Activated CD4-positive, alpha-beta T cell treated with anti-CD3 and anti-CD28 coated beads, Interleukin-2, amount 50 U/mL, for 48 hours (primary cell): ENCODE data around the gene ASAH2B.

ENCODE experiments used
- DNase-seq, 2 experiments: peaks; one replicate each; pipeline ENCODE4 v3.0.0-alpha.2; 2020

ASAH2B gene

DNA sequence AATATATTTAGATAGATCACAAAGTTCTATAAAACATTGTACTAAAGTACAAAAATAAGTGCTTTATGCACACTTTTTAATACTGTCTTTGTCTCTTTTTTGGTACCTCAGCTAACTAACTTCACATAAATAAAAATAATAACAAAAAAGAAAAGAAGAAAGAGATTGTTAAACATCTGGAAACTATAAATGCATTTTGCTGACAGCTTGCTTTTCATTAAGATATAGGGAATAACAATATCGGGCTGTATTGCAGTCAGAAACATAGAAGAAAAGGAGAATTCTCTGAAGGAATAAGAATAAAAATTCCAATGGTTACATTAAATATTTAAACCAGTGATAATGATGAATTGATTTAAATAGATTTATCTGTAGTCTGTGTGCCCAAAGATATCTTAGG is 59.9 kb downstream of the ASAH2B start:
- DNase-seq: no peak

DNA sequence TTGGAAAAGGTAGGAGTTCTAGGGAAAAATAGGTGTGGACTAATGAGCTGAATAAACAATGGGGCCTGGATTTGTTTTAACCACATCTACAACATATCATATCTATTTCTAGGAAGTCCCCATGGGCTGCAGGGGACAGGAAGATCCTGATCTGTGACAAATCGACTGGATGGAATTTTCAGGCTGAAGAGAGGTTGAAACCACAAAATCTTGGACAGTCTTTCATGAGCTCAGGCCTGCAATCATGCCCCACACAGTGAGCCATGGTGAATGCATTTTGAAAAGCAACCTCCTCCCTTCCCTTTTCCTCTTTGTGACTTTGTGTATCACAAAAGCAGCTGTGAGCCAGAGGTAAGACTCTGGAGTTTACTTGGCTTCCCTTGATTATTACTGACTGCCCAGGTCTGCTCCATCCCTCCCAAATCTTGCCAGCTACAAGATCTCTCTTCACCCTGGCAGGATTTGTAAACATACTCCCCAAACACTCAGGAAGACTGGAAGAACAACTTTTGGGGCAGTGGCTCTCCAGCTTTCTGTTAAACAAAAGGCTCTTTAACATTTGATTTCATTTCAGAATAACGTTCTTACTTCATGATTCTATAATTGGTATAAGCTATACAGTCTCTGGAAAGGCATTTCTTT is 66.4 kb downstream of the ASAH2B start:
- DNase-seq: no peak

- no peak for DNase-seq
Observed at GRCh38 chr10:50807851-50808776, 68.4 kb downstream of the ASAH2B start.
